Memory B cell (primary cell): ENCODE data around the gene GRK1.

Experiments used
- ATAC-seq: fragments of 150-1000 bp; cut with Tn5 transposase; 2 replicates; pipeline ENCODE4 v1.10.0; 2021; ENCODE audit warnings: low read depth, mild to moderate bottlenecking, moderate library complexity
- DNase-seq, 2 donors: peaks; one replicate each; pipeline ENCODE4 v3.0.0; 2022; ENCODE audit warnings: low spot score in 2 of 2
- H3K27ac Mint-ChIP-seq: one replicate; pipeline ENCODE4 v1.8.0; 2022; ENCODE audit warnings: mild to moderate bottlenecking, moderate library complexity, mixed read lengths
- H3K27me3 Mint-ChIP-seq: one replicate; pipeline ENCODE4 v1.8.0; 2022; ENCODE audit warnings: mixed read lengths
- H3K36me3 Mint-ChIP-seq: one replicate; pipeline ENCODE4 v1.8.0; 2022; ENCODE audit warnings: mild to moderate bottlenecking, mixed read lengths
- H3K4me1 Mint-ChIP-seq: one replicate; pipeline ENCODE4 v1.8.0; 2022; ENCODE audit warnings: mixed read lengths
- H3K4me3 Mint-ChIP-seq: one replicate; pipeline ENCODE4 v1.8.0; 2022; ENCODE audit warnings: mild to moderate bottlenecking, moderate library complexity, mixed read lengths
- H3K9me3 Mint-ChIP-seq: one replicate; pipeline ENCODE4 v1.8.0; 2022; ENCODE audit warnings: mixed read lengths

The GRK1 gene

GRCh38 chr13:113774177-113775107, 107.4 kb downstream of the GRK1 start:
- no peak overlapping the region for H3K4me3 Mint-ChIP-seq
- H3K27ac Mint-ChIP-seq: no peak overlapping the region
- H3K27me3 Mint-ChIP-seq: peaks cover 14% of the 10 kb centered on the region
- DNase-seq: no peak
- no peaks in the 10 kb centered on the region for H3K4me1 Mint-ChIP-seq
- H3K9me3 Mint-ChIP-seq: no peaks in the 10 kb centered on the region
- no peaks in the 10 kb centered on the region for H3K36me3 Mint-ChIP-seq
- no peak for ATAC-seq

- Mint-ChIP-seq H3K27ac (no peak overlapping the region), H3K9me3 (no peaks in the 10 kb centered on the region), H3K27me3 (peaks cover 14% of the 10 kb centered on the region), H3K4me3 (no peak overlapping the region), H3K36me3 (no peaks in the 10 kb centered on the region), H3K4me1 (no peaks in the 10 kb centered on the region)
- no peak for DNase-seq
- ATAC-seq: no peak
Measured at GRCh38 chr13:113775451-113776145, 108.6 kb downstream of the GRK1 start.

- Mint-ChIP-seq H3K4me3 (no peak overlapping the region), H3K36me3 (no peaks in the 10 kb centered on the region), H3K4me1 (no peaks in the 10 kb centered on the region), H3K27ac (no peak overlapping the region), H3K27me3 (peaks cover 14% of the 10 kb centered on the region), H3K9me3 (no peaks in the 10 kb centered on the region)
- DNase-seq (no peak), ATAC-seq (no peak)
Measured at GRCh38 chr13:113776231-113777125, 109.5 kb downstream of the GRK1 start.

DNA sequence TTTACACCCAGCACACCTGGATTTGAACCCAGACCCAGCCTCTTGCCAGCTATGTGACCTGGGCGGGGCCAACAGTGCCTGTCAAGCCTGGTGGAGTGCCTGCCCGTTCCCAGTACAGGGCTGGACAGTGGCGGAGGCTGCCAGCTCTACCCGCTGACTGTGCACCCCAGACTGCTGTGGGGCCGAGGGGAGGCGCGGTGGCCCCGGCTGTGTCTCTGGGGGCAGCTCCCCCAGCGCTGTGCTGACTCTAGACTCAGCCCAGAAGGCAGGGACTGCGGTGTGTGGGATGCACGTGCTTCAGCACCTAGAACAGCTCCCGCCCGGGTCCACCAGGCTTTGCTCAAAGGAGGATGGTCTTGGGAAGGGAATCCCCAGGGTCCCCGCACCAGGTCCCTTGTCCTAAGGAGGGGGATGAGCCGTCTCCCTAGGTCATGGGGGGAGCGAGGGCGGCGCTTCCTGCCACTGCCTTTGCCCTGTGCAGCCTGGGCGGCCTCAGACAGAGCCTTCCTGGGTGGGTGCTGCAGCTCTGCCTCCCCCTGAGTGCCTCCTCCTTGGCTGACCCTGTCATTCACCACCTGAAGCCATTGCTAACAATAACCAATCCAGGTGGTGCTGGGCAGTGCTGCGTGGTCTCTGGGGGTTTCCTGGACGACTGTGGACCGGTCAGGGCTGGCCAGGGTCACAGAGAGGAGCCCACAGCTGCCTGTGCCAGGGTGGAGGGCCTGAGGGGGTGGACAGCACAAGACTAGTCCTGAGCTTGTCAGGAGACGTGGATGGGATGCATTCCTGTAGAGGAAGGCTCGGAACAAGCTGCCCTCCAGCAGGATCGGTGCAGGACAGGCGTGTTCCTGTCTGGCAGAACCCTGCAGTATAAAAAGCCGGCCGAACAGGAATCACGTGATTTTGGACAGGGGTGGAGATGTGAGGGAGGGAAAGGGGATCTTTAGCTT, 110.6 kb downstream of the GRK1 start:
- no peaks in the 10 kb centered on the region for H3K4me1 Mint-ChIP-seq
- H3K4me3 Mint-ChIP-seq: no peak overlapping the region
- ATAC-seq (no peak), DNase-seq (no peak)
- no peaks in the 10 kb centered on the region for H3K36me3 Mint-ChIP-seq
- H3K9me3 Mint-ChIP-seq: no peaks in the 10 kb centered on the region
- H3K27me3 Mint-ChIP-seq: peaks cover 14% of the 10 kb centered on the region
- no peak overlapping the region for H3K27ac Mint-ChIP-seq

DNA sequence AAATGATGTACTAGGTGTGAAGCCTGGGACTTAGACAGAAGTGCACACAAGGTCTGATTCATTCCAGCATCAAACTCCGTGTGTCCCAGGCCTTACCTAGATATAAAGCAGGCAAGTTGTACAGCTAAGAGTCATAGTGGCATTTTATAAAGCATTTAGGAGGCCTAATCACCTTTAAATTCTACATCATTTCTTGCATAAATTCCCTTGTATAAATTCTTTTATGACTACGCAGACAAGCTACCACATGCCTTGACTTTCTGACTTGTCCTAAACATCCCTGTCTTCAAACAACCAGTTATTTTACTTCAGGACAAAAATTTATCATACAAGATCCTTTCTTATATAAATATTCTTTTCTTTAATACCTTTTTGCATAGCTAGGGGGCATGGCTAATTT, 114.6 kb downstream of the GRK1 start:
- peaks cover 23% of the 10 kb centered on the region for H3K27me3 Mint-ChIP-seq
- H3K4me1 Mint-ChIP-seq: no peaks in the 10 kb centered on the region
- H3K27ac Mint-ChIP-seq: no peak overlapping the region
- H3K9me3 Mint-ChIP-seq: no peaks in the 10 kb centered on the region
- ATAC-seq: no peak
- DNase-seq: no peak
- H3K4me3 Mint-ChIP-seq: no peak overlapping the region
- no peaks in the 10 kb centered on the region for H3K36me3 Mint-ChIP-seq

- DNase-seq: no peak
- H3K27ac Mint-ChIP-seq: no peak overlapping the region
- ATAC-seq: no peak
Measured at GRCh38 chr13:113782472-113782871, 115.5 kb downstream of the GRK1 start.

DNA sequence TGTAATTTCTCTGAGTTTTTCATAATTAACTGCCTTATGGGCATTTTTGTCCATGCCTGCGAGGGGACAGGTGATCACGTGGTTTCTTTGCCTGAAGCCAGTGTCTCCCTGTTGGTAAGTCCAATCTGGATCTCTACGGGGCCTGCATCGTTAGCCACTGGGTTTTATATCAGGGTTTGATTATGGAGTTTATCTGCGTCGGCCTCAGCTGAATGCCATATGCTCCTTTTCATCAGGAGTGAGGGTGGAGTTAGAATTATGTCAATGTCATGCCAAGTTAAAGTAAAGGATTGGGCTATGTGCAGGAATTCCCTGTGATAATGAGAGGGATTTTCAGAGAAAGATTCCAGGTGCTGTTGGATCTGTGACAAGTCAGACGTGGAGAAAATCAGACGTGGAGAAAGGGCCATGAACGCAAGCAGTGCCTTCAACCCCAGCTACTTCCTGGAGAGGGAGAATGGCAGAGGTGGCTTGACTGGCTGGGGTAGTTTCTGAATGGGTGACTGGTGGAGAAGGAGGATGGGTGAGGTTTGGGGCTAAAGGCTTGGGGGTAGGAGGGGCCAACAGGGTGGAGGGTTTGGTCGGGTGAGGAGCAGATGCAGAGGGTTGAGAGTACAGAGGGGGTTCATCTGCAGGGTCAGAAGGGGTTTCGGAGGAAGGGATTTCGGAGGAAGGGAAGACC, 116.3 kb downstream of the GRK1 start:
- H3K36me3 Mint-ChIP-seq: no peaks in the 10 kb centered on the region
- H3K4me3 Mint-ChIP-seq: no peak overlapping the region
- DNase-seq (no peak), ATAC-seq (no peak)
- H3K4me1 Mint-ChIP-seq: no peaks in the 10 kb centered on the region
- H3K9me3 Mint-ChIP-seq: no peaks in the 10 kb centered on the region
- peaks cover 14% of the 10 kb centered on the region for H3K27me3 Mint-ChIP-seq
- H3K27ac Mint-ChIP-seq: no peak overlapping the region

More at GRCh38 chr13:113782472-113782871, 115.5 kb downstream of the GRK1 start:
- Mint-ChIP-seq H3K9me3 (no peaks in the 10 kb centered on the region), H3K36me3 (no peaks in the 10 kb centered on the region), H3K4me1 (no peaks in the 10 kb centered on the region), H3K27me3 (peaks cover 20% of the 10 kb centered on the region), H3K4me3 (no peak overlapping the region)

DNA sequence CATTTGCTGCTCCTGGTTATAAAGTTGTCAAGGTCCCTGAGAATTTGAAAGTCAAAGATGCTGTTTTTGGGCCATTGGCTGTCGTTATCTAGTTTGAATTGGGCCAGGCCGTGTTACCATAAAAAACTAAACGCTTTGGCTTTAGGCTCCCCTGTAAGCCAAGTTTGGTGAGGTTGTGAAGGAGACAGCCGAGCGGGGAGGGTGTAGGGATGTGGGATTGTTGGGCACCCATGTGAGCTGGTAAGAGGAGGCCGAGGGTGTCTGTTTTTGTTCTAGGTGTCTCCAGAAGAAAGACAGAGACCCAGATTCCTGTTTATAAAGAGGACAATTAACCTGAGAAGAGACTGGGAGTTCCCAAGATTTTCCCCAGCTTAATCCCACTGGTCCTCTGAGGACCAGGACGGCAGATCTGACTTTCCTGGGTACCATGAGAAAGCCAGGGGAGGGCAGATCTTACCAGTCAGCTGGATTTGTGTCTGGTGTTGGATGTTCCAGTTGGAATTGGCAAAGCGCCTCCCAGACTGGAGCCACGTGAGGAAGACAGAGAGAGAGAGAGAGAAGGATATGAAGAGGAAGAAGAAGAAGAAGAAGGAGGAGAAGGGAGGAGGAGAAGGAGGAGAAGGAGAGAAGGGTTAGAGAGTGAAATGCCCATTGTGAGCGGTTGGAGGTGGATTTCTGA, 117.1 kb downstream of the GRK1 start:
- ATAC-seq (no peak), DNase-seq (no peak)
- H3K4me1 Mint-ChIP-seq: no peaks in the 10 kb centered on the region
- peaks cover 11% of the 10 kb centered on the region for H3K27me3 Mint-ChIP-seq
- H3K4me3 Mint-ChIP-seq: no peak overlapping the region
- no peaks in the 10 kb centered on the region for H3K36me3 Mint-ChIP-seq
- no peaks in the 10 kb centered on the region for H3K9me3 Mint-ChIP-seq
- no peak overlapping the region for H3K27ac Mint-ChIP-seq

DNA sequence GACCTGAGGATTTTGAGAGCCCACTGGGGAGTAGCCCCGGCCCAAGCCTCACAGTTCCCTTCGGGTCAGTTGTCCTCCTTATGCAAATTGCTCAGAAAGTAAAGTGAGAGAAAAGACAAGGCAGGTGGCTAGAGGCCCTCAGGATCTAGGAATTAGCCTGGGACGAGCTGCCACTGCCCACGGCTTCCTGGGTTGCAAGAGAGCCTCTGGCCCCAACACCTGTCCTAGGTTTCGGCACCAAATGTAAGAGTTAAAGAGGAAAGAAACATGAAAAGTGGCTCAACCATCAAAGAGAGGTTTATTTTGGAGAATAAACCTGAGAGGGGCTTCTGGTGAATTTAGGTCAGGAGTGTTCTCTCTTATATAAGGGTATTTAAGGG, 117.6 kb downstream of the GRK1 start:
- ATAC-seq: no peak
- peaks cover 12% of the 10 kb centered on the region for H3K27me3 Mint-ChIP-seq
- H3K4me3 Mint-ChIP-seq: no peak overlapping the region
- no peak for DNase-seq
- no peaks in the 10 kb centered on the region for H3K36me3 Mint-ChIP-seq
- H3K9me3 Mint-ChIP-seq: no peaks in the 10 kb centered on the region
- H3K4me1 Mint-ChIP-seq: no peaks in the 10 kb centered on the region
- H3K27ac Mint-ChIP-seq: no peak overlapping the region

DNA sequence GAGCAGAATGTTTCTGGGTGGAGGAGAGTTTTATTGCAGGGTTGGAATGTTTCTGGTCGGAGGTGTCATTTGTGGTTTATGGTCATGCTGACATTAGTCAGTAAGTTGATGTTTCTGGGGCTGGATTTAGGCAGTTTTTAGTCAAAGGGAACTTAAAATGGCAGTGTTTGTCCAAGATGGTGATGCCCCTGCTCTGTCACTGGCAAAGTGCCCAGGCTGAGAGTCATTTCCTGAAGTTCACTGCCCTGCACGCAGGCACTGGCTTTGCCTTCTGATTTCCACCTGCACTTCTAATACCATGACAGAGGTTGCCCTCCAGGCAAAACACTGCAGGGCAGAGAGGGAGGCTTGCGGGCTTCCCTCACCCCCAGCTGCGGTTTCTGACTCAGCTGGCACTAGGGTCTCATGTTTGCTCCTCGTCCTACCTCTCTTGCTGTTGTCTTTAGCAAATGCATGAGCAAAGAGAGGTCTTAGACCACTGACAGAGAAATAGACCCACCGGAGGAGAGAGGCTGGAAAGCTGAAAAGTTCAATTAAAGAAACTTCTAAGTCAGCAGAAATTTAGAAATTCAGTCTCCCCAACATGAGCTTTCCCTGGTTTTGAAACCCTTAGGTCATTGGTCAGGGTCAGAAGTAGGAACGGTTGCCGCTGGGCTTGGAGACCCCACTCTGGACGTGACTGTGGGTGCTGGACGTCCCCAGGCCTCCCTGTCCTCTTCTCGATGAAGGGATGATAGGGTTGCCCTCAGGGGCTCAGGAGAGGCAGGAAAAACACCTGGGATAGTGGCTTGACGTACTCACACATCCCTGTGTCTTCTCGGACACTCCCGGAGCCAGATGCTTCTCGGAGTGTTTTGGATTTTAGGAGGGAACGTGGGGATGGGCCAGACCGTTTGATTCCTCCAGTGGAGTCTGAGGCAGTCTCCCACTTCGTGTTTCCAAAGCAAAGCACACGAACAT, 118.3 kb downstream of the GRK1 start:
- DNase-seq: no peak
- Mint-ChIP-seq H3K36me3 (no peaks in the 10 kb centered on the region), H3K27ac (no peak overlapping the region), H3K4me1 (no peaks in the 10 kb centered on the region), H3K9me3 (no peaks in the 10 kb centered on the region), H3K4me3 (no peak overlapping the region), H3K27me3 (peaks cover 12% of the 10 kb centered on the region)
- no peak for ATAC-seq

- ATAC-seq: no peak
- Mint-ChIP-seq H3K27ac (no peak overlapping the region), H3K4me3 (no peak overlapping the region), H3K4me1 (no peaks in the 10 kb centered on the region), H3K27me3 (peaks cover 15% of the 10 kb centered on the region), H3K9me3 (no peaks in the 10 kb centered on the region), H3K36me3 (no peaks in the 10 kb centered on the region)
- DNase-seq: no peak
Measured at GRCh38 chr13:113786262-113786841, 119.3 kb downstream of the GRK1 start.
